ENCODE measurements around the gene TNF.

TNF gene

DNA sequence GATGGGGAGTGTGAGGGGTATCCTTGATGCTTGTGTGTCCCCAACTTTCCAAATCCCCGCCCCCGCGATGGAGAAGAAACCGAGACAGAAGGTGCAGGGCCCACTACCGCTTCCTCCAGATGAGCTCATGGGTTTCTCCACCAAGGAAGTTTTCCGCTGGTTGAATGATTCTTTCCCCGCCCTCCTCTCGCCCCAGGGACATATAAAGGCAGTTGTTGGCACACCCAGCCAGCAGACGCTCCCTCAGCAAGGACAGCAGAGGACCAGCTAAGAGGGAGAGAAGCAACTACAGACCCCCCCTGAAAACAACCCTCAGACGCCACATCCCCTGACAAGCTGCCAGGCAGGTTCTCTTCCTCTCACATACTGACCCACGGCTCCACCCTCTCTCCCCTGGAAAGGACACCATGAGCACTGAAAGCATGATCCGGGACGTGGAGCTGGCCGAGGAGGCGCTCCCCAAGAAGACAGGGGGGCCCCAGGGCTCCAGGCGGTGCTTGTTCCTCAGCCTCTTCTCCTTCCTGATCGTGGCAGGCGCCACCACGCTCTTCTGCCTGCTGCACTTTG, at the start of gene TNF:
Gene TNF (plus strand): TSS at position 231 of the 567 bp plus-strand sequence. CDS start 177 bp downstream, at position 408.
- peak; percentile 95 for DNase-seq

DNA sequence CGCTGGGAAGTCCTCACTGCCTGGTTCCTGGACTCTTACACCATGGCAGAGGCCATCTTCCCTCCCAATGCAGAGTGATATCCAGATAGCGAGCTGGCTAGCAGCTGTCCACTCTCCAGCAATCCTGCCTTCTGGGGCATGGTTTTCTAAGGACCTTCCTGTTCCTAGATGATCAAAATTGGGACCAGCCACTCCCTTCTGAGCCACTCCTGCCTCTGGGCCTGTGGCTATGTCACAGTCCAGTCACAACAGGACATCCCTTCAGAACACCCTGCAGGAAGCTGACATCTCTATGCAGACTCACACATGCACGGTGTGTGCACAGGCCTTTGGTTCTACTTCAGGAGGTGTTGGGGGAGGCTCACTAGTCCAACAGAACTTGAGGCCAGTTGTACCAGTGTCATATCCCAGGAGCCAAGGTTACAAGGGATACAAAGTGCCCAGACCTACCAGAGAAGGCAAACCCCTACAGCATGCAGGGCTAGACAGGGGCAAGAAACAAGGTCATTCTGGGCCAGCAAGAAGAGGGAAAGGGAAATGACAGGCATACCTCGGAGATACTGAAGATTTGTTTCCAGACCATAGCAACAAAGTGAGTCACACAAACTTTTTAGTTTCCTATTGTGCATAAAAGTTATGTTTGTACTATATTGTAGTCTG, 49.3 kb upstream of the TNF start:
- no peak for DNase-seq

DNA sequence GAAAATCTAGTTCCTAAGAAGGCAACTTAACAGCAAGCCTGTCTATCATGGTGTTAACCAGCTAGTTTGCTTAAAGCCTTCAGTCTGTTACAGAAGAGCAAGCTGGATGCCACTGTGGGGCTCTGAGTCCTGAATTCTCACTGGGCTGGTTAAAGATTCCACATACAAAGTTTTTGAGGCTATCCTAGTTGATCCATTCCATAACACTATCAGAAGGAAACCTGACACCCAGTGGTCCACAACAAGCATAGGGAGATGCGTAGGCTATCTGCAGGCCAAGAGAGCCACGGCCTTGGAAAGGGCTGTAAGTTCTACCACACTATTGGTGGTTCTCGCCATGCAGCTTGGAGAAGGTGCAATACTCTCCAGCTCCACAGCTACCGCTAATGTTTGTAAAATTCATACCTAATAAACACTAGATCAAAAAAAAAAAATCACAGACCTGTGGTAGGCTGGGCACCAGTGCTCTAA, 47.0 kb upstream of the TNF start:
- DNase-seq: no peak

DNA sequence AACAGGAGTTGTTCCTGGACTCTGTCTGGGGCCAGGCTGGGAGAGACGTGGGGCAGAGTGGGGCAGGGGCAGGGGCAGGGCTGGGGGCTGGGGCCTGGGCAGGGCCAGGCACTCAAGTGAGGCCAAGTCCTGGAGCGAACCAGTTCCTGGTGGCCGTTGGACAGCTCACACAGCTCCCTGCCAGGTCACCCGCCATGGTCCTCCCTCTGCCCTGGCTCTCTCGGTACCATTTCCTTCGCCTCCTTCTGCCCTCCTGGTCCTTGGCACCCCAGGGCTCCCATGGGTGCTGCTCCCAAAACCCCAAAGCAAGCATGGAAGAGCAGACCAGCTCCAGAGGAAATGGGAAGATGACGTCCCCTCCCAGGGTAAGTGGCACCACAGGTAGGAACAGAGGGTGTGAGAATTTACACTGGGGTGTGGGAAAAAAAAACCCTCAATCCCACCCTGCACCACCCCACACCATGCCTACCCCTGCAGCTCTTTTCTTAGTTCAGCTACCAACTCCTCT, 46.5 kb upstream of the TNF start, which contains the start of gene MCCD1:
Gene MCCD1 (plus strand): TSS at position 142 of the 508 bp plus-strand sequence. CDS start 53 bp downstream, at position 195.
- no peak for DNase-seq

DNA sequence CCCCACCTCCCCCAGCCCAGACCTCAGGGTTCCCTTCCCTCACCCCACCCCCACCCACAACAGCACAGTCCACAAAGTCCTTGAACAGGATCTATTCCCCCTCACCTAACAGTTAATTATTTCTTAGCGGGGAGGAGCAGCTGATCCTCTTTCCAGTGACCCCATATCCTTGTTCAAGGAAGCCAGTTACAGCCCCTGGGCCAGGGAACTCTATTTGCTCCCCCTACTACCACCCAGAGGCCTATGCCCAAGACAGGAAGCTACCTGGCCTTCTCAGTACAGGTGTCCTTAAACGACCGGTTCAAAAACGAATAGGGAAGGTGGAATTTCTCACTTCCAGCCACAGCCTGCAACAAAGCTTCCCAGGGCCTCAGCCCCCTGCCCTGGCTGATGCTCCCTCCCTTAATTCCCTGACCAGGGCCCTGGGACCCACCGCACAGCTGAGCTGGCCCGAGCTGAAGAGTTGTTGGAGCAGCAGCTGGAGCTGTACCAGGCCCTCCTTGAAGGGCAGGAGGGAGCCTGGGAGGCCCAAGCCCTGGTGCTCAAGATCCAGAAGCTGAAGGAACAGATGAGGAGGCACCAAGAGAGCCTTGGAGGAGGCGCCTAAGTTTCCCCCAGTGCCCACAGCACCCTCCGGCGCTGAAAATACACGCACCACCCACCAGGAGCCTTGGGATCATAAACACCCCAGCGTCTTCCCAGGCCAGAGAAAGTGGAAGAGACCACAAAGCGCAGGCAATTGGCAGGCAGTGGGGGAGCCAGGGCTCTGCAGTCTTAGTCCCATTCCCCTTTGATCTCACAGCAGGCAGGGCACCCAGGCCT, 45.8 kb upstream of the TNF start:
- DNase-seq: no peak

DNA sequence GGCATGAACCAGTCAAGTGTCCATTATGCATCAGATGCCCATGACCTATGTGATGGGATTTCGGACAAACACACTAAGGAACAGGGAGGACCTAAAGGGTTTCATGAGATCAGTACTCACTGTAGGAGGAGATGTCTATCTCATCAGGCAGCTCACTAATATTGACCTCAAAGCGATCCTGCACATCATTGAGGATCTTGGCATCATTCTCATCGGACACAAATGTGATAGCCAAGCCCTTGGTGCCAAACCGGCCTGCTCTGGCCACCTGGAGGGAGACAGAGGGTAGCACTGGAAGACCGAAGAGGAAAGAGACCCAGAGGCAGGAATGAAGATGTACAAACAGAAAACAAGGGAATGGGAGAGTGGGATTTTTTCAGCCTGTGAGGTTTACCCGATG, 44.7 kb upstream of the TNF start:
- no peak for DNase-seq

DNA sequence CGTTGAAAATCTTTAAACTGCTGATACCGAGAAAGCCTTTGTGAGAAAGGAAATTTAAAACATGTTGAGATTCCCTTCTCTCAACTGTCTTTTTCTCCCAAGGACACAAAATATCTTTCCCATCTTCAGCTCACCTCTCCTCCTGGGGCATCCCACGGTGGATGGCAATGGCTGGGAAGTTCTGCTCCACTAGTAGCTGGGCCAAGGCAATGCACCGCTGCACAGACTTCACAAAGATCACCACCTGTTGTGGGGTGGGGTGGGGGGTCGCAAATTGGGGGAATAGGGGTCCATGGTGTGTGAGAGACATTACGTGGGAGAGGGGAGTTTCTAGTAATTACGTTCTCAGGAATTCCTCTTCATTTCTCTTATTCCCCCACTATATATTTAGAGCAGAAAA, 44.2 kb upstream of the TNF start:
- no peak for DNase-seq

DNA sequence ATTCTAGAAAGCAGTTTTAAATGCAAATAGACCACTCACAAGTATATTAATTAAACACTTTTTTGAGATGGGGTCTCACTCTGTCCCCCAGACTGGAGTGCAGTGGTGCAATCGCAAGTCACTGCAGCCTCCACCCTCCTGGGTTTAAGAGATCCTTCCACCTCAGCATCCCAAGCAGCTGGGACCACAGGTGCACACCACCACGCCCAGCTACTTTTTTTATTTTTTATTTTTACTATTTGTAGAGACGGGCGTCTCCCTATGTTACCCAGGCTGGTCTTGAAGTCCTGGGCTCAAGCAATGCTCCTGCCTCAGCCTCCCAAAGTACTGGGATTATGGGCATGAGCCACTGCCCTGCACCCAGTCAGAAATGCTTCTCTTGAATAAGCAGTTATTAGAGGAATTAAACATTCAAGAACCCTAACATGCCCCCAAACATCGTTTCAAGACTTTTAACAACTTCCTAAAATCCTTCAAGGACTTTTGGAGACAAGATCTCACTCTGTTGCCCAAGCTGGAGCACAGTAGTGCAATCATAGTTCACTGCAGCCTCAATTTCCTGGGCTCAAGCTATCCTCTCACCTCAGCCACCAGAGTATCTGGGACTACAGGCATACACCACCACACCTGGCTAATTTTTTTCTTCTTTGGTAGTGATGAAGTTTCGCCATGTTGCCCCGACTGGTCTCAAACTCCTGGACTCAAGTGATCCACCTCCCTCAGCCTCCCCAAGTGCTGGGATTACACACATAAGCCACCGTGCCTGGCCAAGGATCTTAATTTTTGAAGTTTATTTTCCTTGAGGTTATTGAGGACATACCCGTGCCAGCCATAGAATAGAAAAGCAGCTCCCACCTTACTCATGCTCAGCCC, 43.4 kb upstream of the TNF start:
- DNase-seq: no peak

DNA sequence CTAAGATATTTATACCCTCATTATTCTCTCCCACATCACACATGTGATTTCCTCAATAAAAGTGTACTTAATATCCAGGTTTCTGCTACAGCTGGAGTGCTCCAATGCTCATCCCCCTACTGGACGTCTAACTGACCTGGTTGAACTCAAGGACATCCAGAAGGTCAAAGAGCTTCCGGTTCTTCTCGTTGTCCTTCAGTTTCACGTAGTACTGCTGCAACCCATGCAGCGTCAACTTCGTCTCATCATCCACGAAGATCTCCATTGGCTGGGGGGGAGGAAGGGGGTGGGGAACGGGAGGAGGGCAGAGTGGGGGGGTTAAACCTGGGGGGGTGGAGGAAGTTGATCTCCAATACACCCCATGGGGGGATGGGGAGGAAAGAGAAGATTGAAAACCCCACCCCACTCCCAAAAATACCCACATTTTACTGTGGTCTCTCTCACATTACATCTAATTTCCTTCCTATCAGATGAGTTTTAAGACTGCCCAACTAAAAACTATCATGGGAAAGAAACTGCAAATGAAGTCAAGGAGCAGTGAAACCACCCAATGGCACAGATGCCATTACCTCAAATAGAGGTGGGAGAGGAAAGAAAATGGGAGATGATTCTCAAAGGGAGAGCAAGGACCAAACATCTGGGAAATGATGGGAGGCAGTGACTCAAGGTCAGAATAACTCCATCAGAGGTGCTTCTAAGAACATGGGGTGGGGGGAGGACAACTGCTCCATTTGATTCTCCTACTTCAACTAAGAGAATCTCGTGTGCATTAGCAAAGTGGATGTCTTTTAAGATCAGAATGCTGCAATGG, 42.5 kb upstream of the TNF start:
- no peak for DNase-seq

DNA sequence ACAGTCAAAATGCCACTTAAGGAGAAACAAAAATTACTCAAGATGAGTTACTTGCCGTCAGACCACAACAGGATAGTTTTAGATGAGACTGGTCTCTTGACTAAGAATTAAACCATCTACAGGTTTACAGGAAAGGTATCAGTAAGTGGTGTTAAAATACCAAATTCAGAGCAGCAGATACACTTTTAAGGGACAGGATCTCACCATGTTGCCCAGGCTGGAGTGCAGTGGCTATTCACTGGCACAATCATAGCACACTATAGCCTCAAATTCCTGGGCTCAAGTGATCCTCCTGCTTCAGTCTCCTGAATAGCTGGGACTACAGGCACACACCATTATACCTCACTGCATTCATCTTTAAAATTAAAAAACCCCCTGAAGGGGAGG, 41.9 kb upstream of the TNF start:
- DNase-seq: no peak

DNA sequence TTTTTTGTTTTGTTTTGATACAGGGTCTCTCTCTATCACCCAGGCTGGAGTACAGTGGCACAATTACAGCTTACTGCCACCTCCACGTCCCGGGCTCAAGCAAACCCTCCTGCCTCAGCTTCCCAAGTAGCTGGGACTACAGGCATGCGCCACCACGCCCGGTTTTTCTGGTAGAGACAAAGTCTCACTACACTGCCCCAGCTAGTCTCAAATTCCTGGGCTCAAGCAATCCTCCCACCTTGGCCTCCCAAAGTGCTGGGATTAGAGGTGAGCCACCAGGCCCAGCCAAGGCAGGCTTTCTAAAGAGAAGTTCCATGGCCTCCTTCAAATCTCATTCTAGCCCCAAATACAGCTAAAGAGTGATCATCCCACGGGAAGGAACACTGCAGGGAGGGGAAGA, 41.4 kb upstream of the TNF start:
- DNase-seq: no peak

DNA sequence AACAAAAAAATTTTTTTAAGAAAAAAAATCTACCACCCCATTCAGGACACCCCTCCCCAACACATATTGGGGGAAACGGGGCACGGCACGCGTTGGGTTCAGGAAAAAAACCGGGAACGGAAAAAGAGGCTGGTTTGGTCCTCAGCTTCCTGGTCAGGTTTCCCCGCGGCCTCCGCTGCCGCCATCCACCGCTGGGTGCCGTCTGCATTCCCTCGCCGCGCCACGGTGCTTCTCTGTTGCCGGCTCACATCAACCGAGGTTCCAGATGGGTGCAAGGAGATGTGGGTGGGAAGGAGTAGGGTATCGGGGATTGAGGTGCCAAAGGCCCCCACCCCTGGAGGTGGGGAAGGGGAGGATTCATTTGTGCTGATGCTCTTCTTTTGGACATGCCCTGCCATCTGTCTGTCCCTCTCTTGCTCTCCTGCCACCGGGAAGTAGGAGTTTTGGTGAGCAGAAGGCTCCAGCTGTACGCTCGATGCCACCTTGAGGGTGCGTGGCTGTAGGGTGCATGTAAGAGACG, 40.8 kb upstream of the TNF start:
- no peak for DNase-seq

DNA sequence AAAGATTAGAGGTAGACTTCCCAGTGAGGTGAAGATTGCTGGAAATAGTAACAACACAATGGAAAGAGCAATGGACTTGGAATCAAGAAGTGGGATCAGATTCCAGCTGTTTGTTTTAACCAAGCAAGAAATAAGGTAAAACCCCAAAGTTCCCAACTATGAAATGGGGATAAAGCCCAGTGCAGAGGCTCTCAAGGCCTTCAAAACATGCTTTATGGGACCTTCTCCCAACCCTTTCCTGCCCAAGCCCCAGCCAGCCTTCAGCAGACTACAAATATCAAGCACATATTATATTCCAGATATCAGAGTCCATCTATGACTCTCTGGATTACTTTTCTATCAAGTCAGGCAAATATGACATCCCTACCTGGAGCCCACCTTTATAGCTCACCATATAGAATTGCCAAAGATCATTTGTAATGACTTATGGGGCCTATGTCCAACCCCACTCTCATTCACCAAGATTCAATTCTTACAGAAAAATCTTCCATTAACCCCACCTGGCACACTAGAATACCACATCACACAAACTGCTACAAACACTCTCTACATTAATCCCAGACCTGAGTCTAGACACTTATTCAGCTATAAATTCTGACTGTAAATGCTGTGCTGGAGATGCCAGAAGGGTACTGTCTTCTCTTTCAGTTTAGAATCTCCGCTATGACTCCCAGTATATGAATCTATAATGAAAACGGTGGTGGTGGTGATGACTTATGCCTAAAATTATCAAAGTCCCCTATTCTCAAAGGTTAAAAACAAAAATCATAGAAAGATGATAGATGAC, 39.6 kb upstream of the TNF start:
- no peak for DNase-seq

DNA sequence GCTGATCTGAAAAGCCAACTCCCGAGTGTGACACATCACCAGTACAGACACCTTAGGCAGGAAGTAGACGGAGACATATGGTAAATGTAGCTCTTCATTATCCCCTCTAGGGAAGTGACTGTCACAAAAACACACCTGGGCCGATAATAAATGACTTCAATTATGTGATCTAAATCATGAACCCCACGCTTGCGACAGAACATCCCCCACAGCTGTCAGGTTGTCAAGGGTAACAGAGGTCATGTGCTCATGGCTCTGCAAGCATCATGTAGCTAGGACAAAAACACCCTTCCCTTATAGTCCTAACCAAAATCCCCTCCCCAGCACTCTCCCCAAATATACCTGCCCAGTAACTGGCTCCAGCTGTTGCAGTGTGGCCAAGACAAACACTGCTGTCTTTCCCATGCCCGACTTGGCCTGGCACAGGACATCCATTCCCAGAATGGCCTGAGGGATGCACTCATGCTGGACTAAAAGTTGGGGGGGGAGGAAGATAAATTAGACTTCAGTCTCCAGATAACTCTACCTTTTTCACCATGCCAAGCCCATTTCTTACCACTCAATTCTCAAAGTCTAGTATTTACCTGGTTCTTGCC, 36.5 kb upstream of the TNF start:
- DNase-seq: no peak

DNA sequence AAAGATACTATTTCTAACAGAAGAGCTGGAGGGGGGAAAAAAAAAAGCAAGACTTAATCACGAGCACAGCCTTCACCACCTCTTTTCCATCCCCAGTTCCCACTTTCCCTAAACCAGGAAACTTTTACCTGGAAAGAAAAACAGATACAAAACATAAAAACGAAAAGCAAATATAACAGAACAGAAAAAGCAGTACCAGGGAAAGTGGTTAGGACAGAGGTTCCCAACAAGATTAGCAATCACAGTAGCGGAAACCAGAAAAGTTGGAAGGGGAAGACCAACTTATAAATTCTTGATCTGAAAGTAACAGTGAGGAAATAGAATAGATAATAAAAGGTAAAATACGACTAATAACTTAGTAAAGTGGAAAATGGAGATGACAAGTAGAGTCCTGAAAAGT, 34.7 kb upstream of the TNF start:
- no peak for DNase-seq

DNA sequence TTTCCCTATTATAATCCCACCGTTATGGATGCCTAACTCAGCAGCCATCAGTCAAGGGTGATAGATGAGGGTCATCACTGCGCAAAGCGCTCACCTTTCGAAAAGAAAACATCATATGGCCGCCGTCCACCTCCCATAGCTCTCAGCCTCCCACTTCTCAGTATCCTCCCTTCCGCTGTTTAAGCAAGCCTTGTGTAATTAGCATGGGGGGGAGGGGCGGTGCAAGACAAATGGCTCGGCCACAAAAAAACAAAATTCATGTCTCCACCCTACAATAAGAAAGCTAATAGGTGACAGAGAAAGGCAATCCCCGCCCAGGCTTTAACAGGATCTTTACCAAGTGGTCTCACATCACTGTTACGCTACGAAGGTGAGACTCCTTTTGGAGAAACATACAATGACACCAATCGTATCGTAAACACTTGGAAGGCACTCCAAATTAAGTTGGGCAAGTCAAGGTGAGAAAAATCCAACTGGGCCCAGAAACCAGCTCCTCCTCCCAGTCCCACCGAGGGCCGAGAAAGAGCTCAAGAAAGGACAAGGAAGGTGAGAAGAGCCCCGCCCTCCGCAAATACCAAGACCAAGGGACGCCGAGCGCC, 34.2 kb upstream of the TNF start:
- peak; percentile 77 for DNase-seq

DNA sequence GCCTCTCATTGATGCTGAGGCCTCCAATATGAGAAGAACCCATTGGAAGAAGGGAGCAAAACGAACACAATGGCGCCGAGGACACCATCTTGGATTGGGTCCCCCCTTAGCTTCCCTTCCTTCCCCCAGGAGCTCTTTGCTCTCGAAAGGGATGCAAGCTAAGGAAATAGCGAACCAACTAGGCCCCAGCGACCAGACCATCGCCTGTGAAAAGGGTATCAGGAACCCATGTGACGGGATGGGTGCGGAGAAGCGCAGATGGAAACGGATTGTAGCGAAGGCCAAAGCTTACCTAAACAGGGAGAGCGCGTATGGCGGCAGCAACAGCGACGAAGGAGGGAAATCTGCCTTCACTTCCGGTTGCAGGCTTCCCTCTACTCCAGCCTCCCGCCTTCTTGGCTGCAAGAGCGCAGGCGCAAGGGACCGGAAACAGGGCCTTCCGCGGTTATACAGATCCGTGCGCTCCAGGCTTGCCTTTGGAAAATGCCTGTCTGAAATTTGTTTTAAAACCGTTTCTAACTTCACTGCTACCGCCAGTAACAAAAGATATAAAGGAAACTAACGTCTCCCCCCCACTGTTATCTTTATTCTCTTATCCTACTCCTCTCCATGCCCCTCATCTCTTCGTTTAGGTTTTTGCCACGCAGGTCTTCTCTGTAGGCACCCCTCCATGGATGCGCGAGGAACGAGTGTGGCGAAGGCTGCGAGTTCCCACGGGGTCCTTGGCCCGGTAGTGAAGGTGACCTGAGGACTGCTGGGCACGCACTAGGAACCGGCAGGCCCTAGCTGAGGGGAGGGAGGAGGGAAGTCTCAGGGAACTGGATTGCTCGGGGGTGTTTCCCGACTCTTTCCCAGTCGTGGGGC, 33.5 kb upstream of the TNF start, which contains the start of gene DDX39B:
Gene DDX39B (minus strand): TSS at position 346 of the 864 bp plus-strand sequence. CDS start 1,471 bp downstream, outside the sequence.
- peak; percentile 97 for DNase-seq

DNA sequence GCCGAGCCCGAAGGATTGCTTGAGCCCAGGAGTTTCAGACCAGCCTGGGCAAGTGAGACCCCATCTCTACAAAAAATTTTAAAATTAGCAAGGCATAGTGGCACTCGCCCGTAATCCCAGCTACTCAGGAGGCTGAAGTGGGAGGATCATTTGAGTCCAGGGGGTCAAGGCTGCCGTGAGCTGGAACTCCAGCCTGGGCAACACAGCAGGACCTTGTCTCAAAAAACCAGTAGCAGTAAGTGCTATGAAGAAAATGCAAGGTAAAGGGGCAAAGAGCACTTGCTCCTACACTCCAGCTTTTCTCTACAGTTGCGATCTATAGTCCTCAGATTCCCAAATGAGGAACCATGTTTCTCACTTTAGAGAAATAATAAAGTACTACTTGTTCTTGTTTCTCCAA, 31.7 kb upstream of the TNF start:
- no peak for DNase-seq

DNA sequence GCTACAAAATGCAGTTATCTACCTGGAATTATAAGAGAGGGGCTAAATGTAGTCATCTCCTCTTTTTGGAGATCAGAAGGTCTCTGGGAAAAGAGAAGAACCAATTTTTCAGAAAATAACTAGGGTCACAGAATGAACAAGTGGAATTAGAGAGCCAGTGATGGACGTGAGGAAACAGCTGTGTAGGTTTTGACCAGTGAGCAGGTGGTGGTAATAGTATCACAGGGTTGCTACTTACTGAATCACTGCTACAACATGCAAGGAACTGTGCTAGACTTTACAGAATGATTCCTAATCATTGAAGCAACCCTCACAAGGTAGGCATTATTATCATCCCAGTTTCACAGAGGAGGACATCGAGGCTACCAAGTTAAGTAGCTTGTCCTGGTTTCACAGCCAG, 30.7 kb upstream of the TNF start:
- no peak for DNase-seq

Measured in activated CD4-positive, alpha-beta T cell treated with anti-CD3 and anti-CD28 coated beads, Interleukin-2, Interleukin-6, amounts not matched to agents 100 ng/mL and 50 ng/mL, durations not matched to agents 16 hours and 8 hours (primary cell).